Epithelial cell of esophagus (primary cell): ENCODE data around the gene ELFN2.

Experiments used
- DNase-seq: peaks from one replicate; pipeline ENCODE4 v3.0.0; 2010; ENCODE audit warnings: low read depth
- H3K4me3 ChIP-seq: 2 replicates; pipeline ENCODE4 v1.5.1; 2011; ENCODE audit warnings: mild to moderate bottlenecking, low read length, control low read depth
- CTCF ChIP-seq: IDR thresholded peaks from 2 replicates; pipeline ENCODE4 v1.5.1; 2011; ENCODE audit warnings: low read depth, mild to moderate bottlenecking, low read length, control low read depth, inconsistent platforms; ENCODE audit not compliant: insufficient read depth; ENCODE audit errors: missing control alignments

Gene ELFN2

DNA sequence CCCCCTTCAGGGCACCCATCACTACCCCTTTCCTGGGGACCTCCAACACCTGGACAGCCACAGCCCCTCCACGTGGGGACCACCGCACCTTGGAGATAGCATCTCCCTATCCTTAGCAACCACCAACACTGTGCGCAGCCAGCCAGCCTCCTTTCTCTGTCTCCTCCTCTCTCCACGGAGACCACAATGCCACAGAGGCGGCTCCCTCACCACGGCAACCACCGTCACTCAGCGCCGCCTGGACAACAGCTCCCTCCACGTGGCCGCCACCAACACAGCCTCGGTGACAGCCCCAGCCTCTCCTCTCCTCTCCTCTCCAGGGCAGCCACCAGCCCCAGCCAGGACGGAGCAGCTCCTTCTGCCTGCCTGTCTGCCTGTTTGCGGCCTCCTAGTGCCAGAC lies 10.5 kb downstream of the ELFN2 start:
- no peak overlapping the region for H3K4me3 ChIP-seq
- TF ChIP-seq CTCF = no peak
- no peak for DNase-seq

DNA sequence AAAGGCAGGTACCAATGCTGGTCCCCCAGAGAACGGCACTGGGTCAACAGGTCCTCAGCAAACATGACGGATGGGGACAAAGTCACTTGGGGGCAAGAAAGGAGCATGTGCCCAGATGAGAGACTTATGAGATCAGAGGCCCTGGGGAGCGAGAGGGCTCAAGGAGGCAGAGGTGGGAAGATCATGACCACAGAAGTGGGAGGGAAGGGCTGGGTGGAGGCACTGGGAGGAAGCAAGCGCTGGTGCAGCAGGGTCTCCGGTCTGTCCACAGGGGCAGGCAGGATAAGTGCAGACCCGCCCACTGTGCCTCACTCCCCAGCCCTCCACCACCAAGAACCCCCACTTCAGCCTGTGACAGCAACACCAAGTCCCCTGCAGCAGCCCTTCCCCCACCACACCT lies 10.9 kb downstream of the ELFN2 start:
- H3K4me3 ChIP-seq = no peak overlapping the region
- no peak for TF ChIP-seq CTCF
- DNase-seq = no peak

- no peak for TF ChIP-seq CTCF
- DNase-seq = no peak
Measured at GRCh38 chr22:37415210-37415609, 12.1 kb downstream of the ELFN2 start.

DNA sequence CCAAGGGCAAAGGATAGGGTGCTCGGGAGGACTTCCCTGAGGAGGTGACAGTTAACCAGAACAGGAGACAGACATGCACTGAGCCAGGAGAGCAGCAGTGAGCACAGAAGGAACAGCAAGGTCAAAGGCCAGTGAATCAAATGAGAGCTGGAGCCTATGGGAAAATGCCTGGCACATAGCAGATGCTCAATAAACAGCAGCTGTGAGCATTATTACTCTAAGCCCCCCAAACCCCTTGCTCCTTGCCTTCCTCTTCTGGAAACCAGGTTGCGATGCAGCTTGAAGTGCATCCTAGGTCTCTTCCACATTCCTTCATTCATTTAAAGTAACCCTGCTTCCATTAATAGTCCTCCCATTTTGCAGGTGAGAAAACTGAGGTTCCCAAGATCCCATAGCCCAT lies 13.0 kb downstream of the ELFN2 start:
- no peak for TF ChIP-seq CTCF
- DNase-seq = no peak

More at GRCh38 chr22:37415210-37415609, 12.1 kb downstream of the ELFN2 start:
- H3K4me3 ChIP-seq = no peak overlapping the region

DNA sequence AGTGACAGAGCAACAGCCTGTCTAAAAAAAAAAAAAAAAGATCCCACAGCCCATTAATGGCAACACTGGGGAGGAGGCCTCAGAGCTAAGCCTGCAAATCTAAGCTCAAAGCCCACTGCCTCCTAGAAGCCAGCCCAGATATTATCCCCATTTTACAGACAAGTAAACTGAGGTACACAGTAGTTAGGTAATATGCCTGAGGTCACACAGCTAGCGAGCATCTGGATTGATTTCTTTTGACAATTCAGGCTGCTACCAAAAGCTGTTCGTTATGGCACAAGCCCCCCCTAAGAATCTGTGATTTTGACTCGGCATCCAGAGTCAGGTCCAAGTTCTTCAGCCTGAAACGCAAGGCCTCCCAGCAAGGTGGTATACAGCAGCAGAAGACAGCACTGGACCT lies 13.7 kb downstream of the ELFN2 start:
- TF ChIP-seq CTCF = no peak
- H3K4me3 ChIP-seq = no peak overlapping the region
- no peak for DNase-seq

More for the DNA sequence above, 13.0 kb downstream of the ELFN2 start:
- no peak overlapping the region for H3K4me3 ChIP-seq

- no peak for TF ChIP-seq CTCF
- DNase-seq = peak; percentile 14
- H3K4me3 ChIP-seq = no peak overlapping the region
Measured at GRCh38 chr22:37412495-37413250, 14.6 kb downstream of the ELFN2 start.

- H3K4me3 ChIP-seq = no peak overlapping the region
- no peak for DNase-seq
- TF ChIP-seq CTCF = no peak
Measured at GRCh38 chr22:37411655-37412054, 15.6 kb downstream of the ELFN2 start.
